OCI-M2 (cell line): ENCODE results near the gene RNF135.
"Not testable (repeated sequence)": the region's sequence is repeated elsewhere in the genome, so short reads cannot be mapped to it uniquely, and the experiment has no call there.

Experiments
- DNase-seq: peaks from one replicate; lab custom pipeline; 2025; ENCODE audit not compliant: unreplicated experiment; lab: John Stamatoyannopoulos, UW

The RNF135 gene

GRCh38 chr17:30954046-30954830, 16.6 kb upstream of the RNF135 start:
- no peak for DNase-seq

- DNase-seq: no peak
Observed at GRCh38 chr17:30956764-30957374, 14.0 kb upstream of the RNF135 start.

GRCh38 chr17:30957741-30958140, 13.1 kb upstream of the RNF135 start:
- DNase-seq: no peak

GRCh38 chr17:30958187-30958586, 12.7 kb upstream of the RNF135 start:
- DNase-seq: no peak

GRCh38 chr17:30961209-30962188, 9.3 kb upstream of the RNF135 start:
- DNase-seq: no peak

GRCh38 chr17:30964312-30964711, 6.5 kb upstream of the RNF135 start:
- DNase-seq: not testable (repeated sequence)

- no peak for DNase-seq
Observed at GRCh38 chr17:30964876-30965275, 6.0 kb upstream of the RNF135 start.

GRCh38 chr17:30965686-30966085, 5.2 kb upstream of the RNF135 start:
- DNase-seq: no peak

- not testable (repeated sequence) for DNase-seq
Observed at GRCh38 chr17:30967911-30968310, 2.9 kb upstream of the RNF135 start.

- DNase-seq: no peak
Observed at GRCh38 chr17:30969989-30970830, 629 bp upstream of the RNF135 start.

GRCh38 chr17:30975042-30975820, 4.4 kb downstream of the RNF135 start:
- DNase-seq: no peak

- not testable (repeated sequence) for DNase-seq
Observed at GRCh38 chr17:30979919-30980318, 9.1 kb downstream of the RNF135 start.

- DNase-seq: no peak
Observed at GRCh38 chr17:30981531-30982519, 11.0 kb downstream of the RNF135 start.

- no peak for DNase-seq
Observed at GRCh38 chr17:30982855-30983254, 12.0 kb downstream of the RNF135 start.

GRCh38 chr17:30990458-30990857, 19.6 kb downstream of the RNF135 start:
- DNase-seq: no peak

GRCh38 chr17:30992551-30992950, 21.7 kb downstream of the RNF135 start:
- no peak for DNase-seq

- no peak for DNase-seq
Observed at GRCh38 chr17:30995347-30995746, 24.5 kb downstream of the RNF135 start.

GRCh38 chr17:30996486-30996885, 25.6 kb downstream of the RNF135 start:
- DNase-seq: no peak

GRCh38 chr17:30997270-30997669, 26.4 kb downstream of the RNF135 start:
- no peak for DNase-seq
